Tibial nerve (tissue), 4 donors: ENCODE measurements around the gene ACADS. TPM values are rescaled to one million over a fixed set of nuclear protein-coding genes. Genes with fewer than 3 reads are reported as not detected.

Experiments
- DNase-seq, 2 donors: peaks; one replicate each; pipeline ENCODE4 v3.0.0-alpha.2; 2019; ENCODE audit warnings: low spot score in 2 of 2
- H3K27ac ChIP-seq, 4 donors: fragments of 200-600 bp; sonication (generic) in 3 of 4; one replicate each; pipeline ENCODE4 v1.5.1; 2017 to 2019; ENCODE audit warnings: mild to moderate bottlenecking in 1 of 4
- H3K27me3 ChIP-seq, 2 donors: fragments of 200-600 bp; sonication (generic) in 1 of 2; one replicate each; pipeline versions ENCODE4 v1.5.1 to v1.6.0; 2017 to 2019
- H3K36me3 ChIP-seq, 3 donors: fragments of 200-600 bp; sonication (generic); one replicate each; pipeline ENCODE4 v1.5.1; 2018 to 2019
- H3K4me1 ChIP-seq, 4 donors: fragments of 200-600 bp; sonication (generic) in 3 of 4; one replicate each; pipeline ENCODE4 v1.5.1; 2017 to 2019
- H3K4me3 ChIP-seq, 4 donors: fragments of 200-600 bp; sonication (generic) in 3 of 4; one replicate each; pipeline ENCODE4 v1.5.1; 2017 to 2019; ENCODE audit warnings: mild to moderate bottlenecking in 1 of 4, moderate library complexity in 1 of 4
- H3K9me3 ChIP-seq, 4 donors: fragments of 200-600 bp; sonication (generic) in 3 of 4; one replicate each; pipeline ENCODE4 v1.5.1; 2017 to 2019
- EP300 ChIP-seq, 2 donors: sonication (generic); formaldehyde crosslinking; IDR thresholded peaks; one replicate each; pipeline ENCODE4 v1.6.1; 2017; ENCODE audit warnings: antibody characterized with exemption in 2 of 2, mild to moderate bottlenecking in 1 of 2
- POLR2A ChIP-seq, 2 donors: fragments of 450-650 bp; IDR thresholded peaks; one replicate each; pipeline ENCODE4 v1.6.1; 2017; ENCODE audit warnings: antibody characterized with exemption in 2 of 2, mild to moderate bottlenecking in 2 of 2, moderate library complexity in 2 of 2
- WGBS, 2 donors: methylation state at CpG; one replicate each; pipeline ENCODE4 v1.1.5; 2018; 5-methylcytosine and 5-hydroxymethylcytosine counted together
- total RNA-seq, 4 donors: library from RNA; depleted of rRNA; stranded (reverse); fragments of >200 nt; gene quantifications; one replicate each; pipeline ENCODE4 v1.1.0, GENCODE V29; 2016
- TF ChIP-seq, protein P1 (sequence below), 5 experiments: fragments of 200-600 bp in 3 of 5; fragments of 450-650 bp in 2 of 5; sonication (generic) in 3 of 5; IDR thresholded peaks; one replicate each; pipeline ENCODE4 v1.5.1; 2016 to 2019; ENCODE audit warnings: antibody characterized with exemption in 5 of 5, mild to moderate bottlenecking in 3 of 5, moderate library complexity in 2 of 5

Gene ACADS
- total RNA-seq, 4 donors from 2014 or later = 24.7 to 53.4 (median 34.3) TPM

DNA sequence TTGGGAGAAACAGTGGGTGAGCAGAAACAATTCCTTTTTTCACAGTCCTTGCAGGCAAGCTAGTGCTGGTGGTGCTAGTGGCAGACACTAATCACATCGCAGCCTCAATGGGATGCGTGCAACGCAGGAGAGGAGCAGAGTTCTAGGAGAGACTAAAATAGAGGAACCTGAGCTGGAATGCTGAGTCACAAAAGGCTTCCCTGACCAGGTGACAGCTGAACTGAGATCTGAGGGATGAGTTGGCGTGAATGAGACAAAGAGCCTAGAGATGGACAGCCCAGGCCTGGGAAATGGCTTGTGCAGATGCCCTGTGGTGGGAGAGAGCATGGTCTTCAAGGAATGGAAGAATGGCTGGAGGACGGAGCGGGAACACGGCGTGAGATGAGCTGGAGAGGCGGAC, 25.8 kb downstream of the ACADS start:
- H3K27me3 ChIP-seq = no peaks in the 10 kb centered on the region
- H3K4me3 ChIP-seq = no peak overlapping the region
- WGBS, 2 donors = 94 to 95% methylated on average over 9 of the region's 9 CpGs

GRCh38 chr12:120754792-120755191, 29.2 kb downstream of the ACADS start:
- no peaks in the 10 kb centered on the region for H3K4me1 ChIP-seq
- no peak overlapping the region for H3K27ac ChIP-seq
- no peak for DNase-seq
- H3K27me3 ChIP-seq = no peaks in the 10 kb centered on the region
- peaks cover 0 to 8% (median 0%) of the 10 kb centered on the region in 4 donors for H3K9me3 ChIP-seq
- no peak for TF ChIP-seq EP300 (IDR thresholded peaks at IDR 0.05)
- TF ChIP-seq, protein P1, sequence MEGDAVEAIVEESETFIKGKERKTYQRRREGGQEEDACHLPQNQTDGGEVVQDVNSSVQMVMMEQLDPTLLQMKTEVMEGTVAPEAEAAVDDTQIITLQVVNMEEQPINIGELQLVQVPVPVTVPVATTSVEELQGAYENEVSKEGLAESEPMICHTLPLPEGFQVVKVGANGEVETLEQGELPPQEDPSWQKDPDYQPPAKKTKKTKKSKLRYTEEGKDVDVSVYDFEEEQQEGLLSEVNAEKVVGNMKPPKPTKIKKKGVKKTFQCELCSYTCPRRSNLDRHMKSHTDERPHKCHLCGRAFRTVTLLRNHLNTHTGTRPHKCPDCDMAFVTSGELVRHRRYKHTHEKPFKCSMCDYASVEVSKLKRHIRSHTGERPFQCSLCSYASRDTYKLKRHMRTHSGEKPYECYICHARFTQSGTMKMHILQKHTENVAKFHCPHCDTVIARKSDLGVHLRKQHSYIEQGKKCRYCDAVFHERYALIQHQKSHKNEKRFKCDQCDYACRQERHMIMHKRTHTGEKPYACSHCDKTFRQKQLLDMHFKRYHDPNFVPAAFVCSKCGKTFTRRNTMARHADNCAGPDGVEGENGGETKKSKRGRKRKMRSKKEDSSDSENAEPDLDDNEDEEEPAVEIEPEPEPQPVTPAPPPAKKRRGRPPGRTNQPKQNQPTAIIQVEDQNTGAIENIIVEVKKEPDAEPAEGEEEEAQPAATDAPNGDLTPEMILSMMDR (IDR thresholded peaks at IDR 0.05) = no peak
- no peak for TF ChIP-seq POLR2A (IDR thresholded peaks at IDR 0.05)
- no peak overlapping the region for H3K4me3 ChIP-seq
- peaks cover 0 to 6% (median 0%) of the 10 kb centered on the region in 3 donors for H3K36me3 ChIP-seq

More for the DNA sequence above, 25.8 kb downstream of the ACADS start:
- no peak for DNase-seq
- Histone ChIP-seq H3K27ac (no peak overlapping the region), H3K9me3 (peaks cover 0 to 8% (median 0%) of the 10 kb centered on the region in 4 donors), H3K4me1 (no peaks in the 10 kb centered on the region), H3K36me3 (no peaks in the 10 kb centered on the region)
- TF ChIP-seq, protein P1 (IDR thresholded peaks at IDR 0.05) = no peak
- TF ChIP-seq EP300 (IDR thresholded peaks at IDR 0.05) = no peak
- no peak for TF ChIP-seq POLR2A (IDR thresholded peaks at IDR 0.05)

DNA sequence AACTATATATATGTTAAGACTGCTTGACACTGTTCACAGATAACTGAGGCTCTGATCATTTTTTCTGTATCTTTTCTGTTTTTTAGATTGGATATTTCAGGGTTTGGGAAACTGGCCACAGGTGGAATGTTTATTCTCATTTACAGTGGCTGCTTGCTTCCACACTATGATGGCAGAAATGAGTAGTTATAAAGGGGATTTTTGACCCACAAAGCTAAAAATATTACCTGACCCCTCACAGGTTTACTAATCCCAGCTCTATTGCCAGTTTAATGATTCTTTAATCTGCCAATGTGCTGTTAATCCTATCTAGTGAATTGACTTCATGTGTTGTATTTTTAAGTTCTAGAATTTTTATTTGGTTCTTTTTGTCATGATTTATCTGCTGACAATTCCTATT, 29.6 kb downstream of the ACADS start:
- DNase-seq = no peak
- Histone ChIP-seq H3K4me1 (no peaks in the 10 kb centered on the region), H3K27me3 (no peaks in the 10 kb centered on the region), H3K4me3 (no peak overlapping the region), H3K9me3 (peaks cover 0 to 8% (median 0%) of the 10 kb centered on the region in 4 donors), H3K36me3 (peaks cover 0 to 10% (median 0%) of the 10 kb centered on the region in 3 donors), H3K27ac (no peak overlapping the region)
- TF ChIP-seq, protein P1 (IDR thresholded peaks at IDR 0.05) = no peak
- TF ChIP-seq POLR2A (IDR thresholded peaks at IDR 0.05) (no peak), EP300 (IDR thresholded peaks at IDR 0.05) (no peak)

DNA sequence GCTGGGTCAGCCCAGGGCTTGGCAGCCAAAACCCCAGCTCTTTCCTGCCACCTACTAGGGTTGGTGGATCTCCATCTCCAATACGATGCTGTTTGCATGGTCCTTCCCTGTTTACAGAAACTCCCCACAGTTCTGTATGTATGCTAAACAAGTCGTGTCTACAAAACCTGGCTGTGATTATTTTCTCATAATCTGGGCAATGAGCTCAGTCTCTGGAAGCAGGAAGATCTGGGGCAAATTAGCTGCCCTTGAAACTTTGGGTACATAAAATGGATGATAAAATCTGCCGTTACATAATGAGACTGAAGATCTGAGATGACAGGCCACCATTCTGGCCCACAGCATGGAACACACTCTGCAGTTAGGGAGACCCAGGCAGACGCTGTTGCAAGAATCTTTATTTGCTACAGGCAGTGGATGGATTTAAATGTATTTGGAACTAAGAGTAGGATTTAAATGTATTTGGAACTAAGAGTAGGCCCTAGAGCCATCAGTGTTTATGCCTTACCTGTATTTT, 31.7 kb downstream of the ACADS start:
- DNase-seq = no peak

GRCh38 chr12:120757949-120758348, 32.3 kb downstream of the ACADS start:
- TF ChIP-seq POLR2A (IDR thresholded peaks at IDR 0.05) (no peak), EP300 (IDR thresholded peaks at IDR 0.05) (no peak)
- TF ChIP-seq, protein P1 (IDR thresholded peaks at IDR 0.05) = no peak
- no peak for DNase-seq
- 82 to 91% methylated on average over 6 of the region's 6 CpGs for WGBS, 2 donors

More for the DNA sequence above, 31.7 kb downstream of the ACADS start:
- H3K27me3 ChIP-seq = no peaks in the 10 kb centered on the region
- H3K4me3 ChIP-seq = no peak overlapping the region
- WGBS, 2 donors = 63 to 66% methylated on average over 4 of the region's 4 CpGs
- peaks cover 0 to 14% (median 6%) of the 10 kb centered on the region in 4 donors for H3K4me1 ChIP-seq
- H3K27ac ChIP-seq = no peak overlapping the region
- peaks cover 0 to 8% (median 0%) of the 10 kb centered on the region in 4 donors for H3K9me3 ChIP-seq
- TF ChIP-seq EP300 (IDR thresholded peaks at IDR 0.05) (no peak), POLR2A (IDR thresholded peaks at IDR 0.05) (no peak)
- TF ChIP-seq, protein P1 (IDR thresholded peaks at IDR 0.05) = no peak
- peaks cover 0 to 18% (median 0%) of the 10 kb centered on the region in 3 donors for H3K36me3 ChIP-seq

More at GRCh38 chr12:120757949-120758348, 32.3 kb downstream of the ACADS start:
- Histone ChIP-seq H3K27me3 (no peaks in the 10 kb centered on the region), H3K27ac (no peak overlapping the region), H3K4me1 (peaks cover 0 to 17% (median 7%) of the 10 kb centered on the region in 4 donors), H3K36me3 (peaks cover 0 to 21% (median 0%) of the 10 kb centered on the region in 3 donors), H3K4me3 (no peak overlapping the region), H3K9me3 (peaks cover 0 to 8% (median 0%) of the 10 kb centered on the region in 4 donors)
